Measurements from ENCODE around the gene SV2C. TPM values are rescaled to one million over a fixed set of nuclear protein-coding genes. Genes with fewer than 3 reads are reported as not detected.

Gene SV2C
- total and polyA plus RNA-seq, 2 of the 13 experiments (the other 11 are each of a cell fraction or from before 2014, with no cell fraction given), result not detected

DNA sequence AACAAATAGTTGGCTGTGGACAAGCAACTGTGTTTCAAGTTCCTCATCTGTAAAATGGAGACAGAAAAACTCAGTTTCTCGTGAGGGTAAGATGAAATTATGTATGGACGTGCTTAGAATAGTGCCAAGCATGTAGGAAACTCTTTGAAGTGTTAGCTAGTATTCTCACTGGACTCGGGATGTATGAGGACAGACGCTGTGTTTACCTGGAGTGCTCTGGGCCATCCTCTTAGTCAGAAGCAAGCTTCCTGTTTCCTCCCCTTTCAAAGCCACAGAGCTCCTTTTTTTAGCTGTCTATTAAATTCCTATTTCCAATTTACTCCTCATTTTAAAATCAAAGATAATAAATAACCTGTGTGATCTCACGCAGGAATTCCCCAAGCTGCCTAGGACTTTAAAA lies 296.1 kb downstream of the SV2C start (continued):
- TF ChIP-seq ZNF775 (CRISPR knock-in tag; IDR thresholded peaks at IDR 0.05; ENCODE audit: borderline replicate concordance), result no peak
- no peak for TF ChIP-seq SKI (IDR thresholded peaks at IDR 0.05; ENCODE audit: partially characterized antibody)
- TF ChIP-seq SOX13 (IDR thresholded peaks at IDR 0.05), result no peak
- TF ChIP-seq SOX13 (CRISPR knock-in tag; conservative IDR thresholded peaks at IDR 0.05 in 1 of 2, IDR thresholded peaks at IDR 0.05 in 1 of 2), result no peak
- TF ChIP-seq, protein P1, sequence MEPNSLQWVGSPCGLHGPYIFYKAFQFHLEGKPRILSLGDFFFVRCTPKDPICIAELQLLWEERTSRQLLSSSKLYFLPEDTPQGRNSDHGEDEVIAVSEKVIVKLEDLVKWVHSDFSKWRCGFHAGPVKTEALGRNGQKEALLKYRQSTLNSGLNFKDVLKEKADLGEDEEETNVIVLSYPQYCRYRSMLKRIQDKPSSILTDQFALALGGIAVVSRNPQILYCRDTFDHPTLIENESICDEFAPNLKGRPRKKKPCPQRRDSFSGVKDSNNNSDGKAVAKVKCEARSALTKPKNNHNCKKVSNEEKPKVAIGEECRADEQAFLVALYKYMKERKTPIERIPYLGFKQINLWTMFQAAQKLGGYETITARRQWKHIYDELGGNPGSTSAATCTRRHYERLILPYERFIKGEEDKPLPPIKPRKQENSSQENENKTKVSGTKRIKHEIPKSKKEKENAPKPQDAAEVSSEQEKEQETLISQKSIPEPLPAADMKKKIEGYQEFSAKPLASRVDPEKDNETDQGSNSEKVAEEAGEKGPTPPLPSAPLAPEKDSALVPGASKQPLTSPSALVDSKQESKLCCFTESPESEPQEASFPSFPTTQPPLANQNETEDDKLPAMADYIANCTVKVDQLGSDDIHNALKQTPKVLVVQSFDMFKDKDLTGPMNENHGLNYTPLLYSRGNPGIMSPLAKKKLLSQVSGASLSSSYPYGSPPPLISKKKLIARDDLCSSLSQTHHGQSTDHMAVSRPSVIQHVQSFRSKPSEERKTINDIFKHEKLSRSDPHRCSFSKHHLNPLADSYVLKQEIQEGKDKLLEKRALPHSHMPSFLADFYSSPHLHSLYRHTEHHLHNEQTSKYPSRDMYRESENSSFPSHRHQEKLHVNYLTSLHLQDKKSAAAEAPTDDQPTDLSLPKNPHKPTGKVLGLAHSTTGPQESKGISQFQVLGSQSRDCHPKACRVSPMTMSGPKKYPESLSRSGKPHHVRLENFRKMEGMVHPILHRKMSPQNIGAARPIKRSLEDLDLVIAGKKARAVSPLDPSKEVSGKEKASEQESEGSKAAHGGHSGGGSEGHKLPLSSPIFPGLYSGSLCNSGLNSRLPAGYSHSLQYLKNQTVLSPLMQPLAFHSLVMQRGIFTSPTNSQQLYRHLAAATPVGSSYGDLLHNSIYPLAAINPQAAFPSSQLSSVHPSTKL (CRISPR knock-in tag; IDR thresholded peaks at IDR 0.05), result peak; percentile 34; the same call in 1 of the 2 replicates
- no peak for TF ChIP-seq DPF2 (CRISPR knock-in tag; IDR thresholded peaks at IDR 0.05; ENCODE audit: borderline replicate concordance, low read depth)
- TF ChIP-seq ZNF484 (CRISPR knock-in tag; IDR thresholded peaks at IDR 0.05; ENCODE audit: borderline replicate concordance, low read depth), result no peak
- no peak for TF ChIP-seq KLF9 (CRISPR knock-in tag; IDR thresholded peaks at IDR 0.05; ENCODE audit: low read depth)
- no peak for TF ChIP-seq YY1 (IDR thresholded peaks at IDR 0.05; ENCODE audit: insufficient read depth, insufficient replicate concordance, low read depth, low read length)

DNA sequence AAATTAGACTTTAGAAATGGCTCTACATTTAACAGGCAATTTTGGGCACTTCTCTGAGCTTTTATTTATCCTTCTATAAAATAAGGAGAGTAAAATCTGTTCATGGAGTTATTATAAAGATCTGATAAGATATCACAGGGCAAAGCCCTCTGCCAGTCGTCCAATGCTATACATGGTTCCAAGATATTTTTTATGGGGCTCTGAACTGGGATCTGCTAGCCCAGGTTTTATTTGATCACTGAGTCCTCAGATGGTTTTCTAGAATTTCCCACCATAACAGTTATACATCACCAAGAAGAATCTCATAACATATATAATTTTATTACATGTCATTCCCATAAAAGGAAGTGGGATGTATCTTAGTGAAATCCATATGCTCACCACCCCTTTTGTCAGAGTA lies 296.7 kb downstream of the SV2C start:
- CTCF ChIA-PET (ENCODE audit: low intra/inter-chr PET ratio, low total read pairs), result no interaction called here

More for the DNA sequence above, 296.7 kb downstream of the SV2C start:
- Histone ChIP-seq H3K4me2 (ENCODE audit: low read depth, low read length) (peak overlapping the region; percentile 89), H3K9ac (ENCODE audit: insufficient read depth, low read depth, low read length) (no peak overlapping the region), H2AFZ (ENCODE audit: low read length) (no peak overlapping the region), H3K4me1 (ENCODE audit: insufficient read depth, low read length) (peaks cover 70% of the 10 kb centered on the region), H3K9me3 (ENCODE audit: low read length) (no peaks in the 10 kb centered on the region), H3K27ac (ENCODE audit: extremely low read length, insufficient read depth, low read length) (no peak overlapping the region), H3K4me3 (replicated peaks in 1 of 3; ENCODE audit: insufficient read depth in 1 of 3, low read depth in 2 of 3, low read length in 3 of 3) (no peak overlapping the region; a peak in 1 of 6 replicates), H3K27me3 (ENCODE audit: control insufficient read depth in 1 of 2, insufficient read depth in 2 of 2, low read length in 2 of 2) (no peaks in the 10 kb centered on the region; a peak in 1 of 5 replicates), H4K20me1 (ENCODE audit: insufficient read depth, low read length) (no peaks in the 10 kb centered on the region), H3K79me2 (ENCODE audit: insufficient read depth, low read length) (no peaks in the 10 kb centered on the region), H3K36me3 (replicated peaks in 1 of 2; ENCODE audit: control insufficient read depth in 1 of 2, insufficient read depth in 2 of 2, low read length in 2 of 2) (no peaks in the 10 kb centered on the region)
- POLR2A ChIA-PET, result interaction anchor here (1.1 kb wide), 1 partner anchor 9 kb away, joined by 3 read pairs; no protein-coding TSS in a partner anchor
- FAIRE-seq (no peak), DNase-seq (ENCODE audit: low spot score) (no peak), ATAC-seq (no peak)
- TF ChIP-seq CEBPB (IDR thresholded peaks at IDR 0.05; ENCODE audit: borderline replicate concordance, low read depth, low read length) (no peak), SRF (IDR thresholded peaks at IDR 0.05; ENCODE audit: low read depth, low read length) (peak; percentile 58; the same call in 1 of the 2 replicates)
- BruUV-seq (replicated peaks), result no TSS peak
- 27% methylated on average over 1 of the region's 1 CpG for WGBS (ENCODE audit: low lambda C conversion rate)
- intact Hi-C loops (cut with micrococcal nuclease; ENCODE audit: unreplicated experiment) (no loop called here), in situ Hi-C loops (cut with HindIII; ENCODE audit: extremely low pct_ligation_motif_present, low pct_unique_long_range_greater_than_20kb) (no loop called here)
